CD8-positive, alpha-beta memory T cell (primary cell): ENCODE results near the gene CNGB1. TPM values are rescaled to one million over a fixed set of nuclear protein-coding genes. Genes with fewer than 3 reads are reported as not detected.
"Not testable (repeated sequence)": the region's sequence is repeated elsewhere in the genome, so short reads cannot be mapped to it uniquely, and the experiment has no call there.

ENCODE experiments used
- CTCF ChIA-PET: fragments of 350-600 bp; sonication (Branson Sonifier 250); formaldehyde crosslinking; loops from one replicate; lab custom pipeline; 2021; ENCODE audit warnings: antibody characterized with exemption; lab: Charles Lee
- POLR2A ChIA-PET: fragments of 350-600 bp; sonication (Branson Sonifier 250); formaldehyde crosslinking; loops from one replicate; lab custom pipeline; 2021; ENCODE audit warnings: antibody characterized with exemption; lab: Charles Lee
- DNase-seq, 5 donors: peaks; one replicate each; pipeline versions ENCODE4 v3.0.0 to v3.0.0-alpha.2; 2020 to 2022; ENCODE audit warnings: mixed read lengths in 1 of 5
- H3K27ac ChIP-seq: one replicate; pipeline ENCODE4 v1.7.0; 2013; ENCODE audit warnings: low read depth, mild to moderate bottlenecking, low read length, moderate library complexity
- H3K27me3 ChIP-seq: 2 replicates; pipeline ENCODE4 v1.7.0; 2013; ENCODE audit warnings: low read length, mild to moderate bottlenecking; ENCODE audit not compliant: insufficient read depth, poor library complexity, severe bottlenecking
- H3K36me3 ChIP-seq: 2 replicates; pipeline ENCODE4 v1.7.0; 2013; ENCODE audit warnings: mild to moderate bottlenecking, low read length, moderate library complexity; ENCODE audit not compliant: insufficient read depth
- H3K4me1 ChIP-seq: 2 replicates; pipeline ENCODE4 v1.7.0; 2013; ENCODE audit warnings: mild to moderate bottlenecking, low read length, moderate library complexity; ENCODE audit not compliant: insufficient read depth
- H3K4me3 ChIP-seq: 2 replicates; pipeline ENCODE4 v1.7.0; 2013; ENCODE audit warnings: mild to moderate bottlenecking, low read length
- H3K9me3 ChIP-seq: 2 replicates; pipeline ENCODE4 v1.7.0; 2013; ENCODE audit warnings: mild to moderate bottlenecking, low read length
- H3K27ac Mint-ChIP-seq, 8 donors: one replicate each; pipeline ENCODE4 v1.8.0; 2020 to 2021; ENCODE audit warnings: mixed read lengths in 8 of 8, mild to moderate bottlenecking in 6 of 8, inconsistent platforms in 3 of 8, moderate library complexity in 3 of 8
- H3K27me3 Mint-ChIP-seq, 2 donors: one replicate each; pipeline ENCODE4 v1.8.0; 2020 to 2021; ENCODE audit warnings: mixed read lengths in 2 of 2, mild to moderate bottlenecking in 1 of 2, moderate library complexity in 1 of 2
- H3K36me3 Mint-ChIP-seq, 3 donors: one replicate each; pipeline ENCODE4 v1.8.0; 2020 to 2021; ENCODE audit warnings: mixed read lengths in 3 of 3, inconsistent platforms in 1 of 3, mild to moderate bottlenecking in 1 of 3
- H3K4me1 Mint-ChIP-seq, 3 donors: one replicate each; pipeline ENCODE4 v1.8.0; 2020 to 2021; ENCODE audit warnings: mixed read lengths in 3 of 3, inconsistent platforms in 1 of 3, mild to moderate bottlenecking in 1 of 3
- H3K4me3 Mint-ChIP-seq, 7 donors: one replicate each; pipeline ENCODE4 v1.8.0; 2020 to 2021; ENCODE audit warnings: mixed read lengths in 7 of 7, mild to moderate bottlenecking in 6 of 7, moderate library complexity in 4 of 7, inconsistent platforms in 2 of 7
- H3K9me3 Mint-ChIP-seq, 5 donors: one replicate each; pipeline ENCODE4 v1.8.0; 2020 to 2022; ENCODE audit warnings: mixed read lengths in 5 of 5, mild to moderate bottlenecking in 3 of 5, moderate library complexity in 2 of 5, inconsistent platforms in 1 of 5
- polyA plus RNA-seq: library from polyadenylated mRNA; unstranded; fragments of 300-500 nt; fragmentation: Illumina TruSeq; gene quantifications from one replicate; pipeline ENCODE4 v1.2.3, GENCODE V29; 2021
- total RNA-seq, 2 experiments: library from RNA; stranded (reverse); gene quantifications; one replicate each; pipeline ENCODE4 v1.2.3, GENCODE V29; 2021

CNGB1 gene
- total and polyA plus RNA-seq, 3 experiments from 2014 or later = not detected

DNA sequence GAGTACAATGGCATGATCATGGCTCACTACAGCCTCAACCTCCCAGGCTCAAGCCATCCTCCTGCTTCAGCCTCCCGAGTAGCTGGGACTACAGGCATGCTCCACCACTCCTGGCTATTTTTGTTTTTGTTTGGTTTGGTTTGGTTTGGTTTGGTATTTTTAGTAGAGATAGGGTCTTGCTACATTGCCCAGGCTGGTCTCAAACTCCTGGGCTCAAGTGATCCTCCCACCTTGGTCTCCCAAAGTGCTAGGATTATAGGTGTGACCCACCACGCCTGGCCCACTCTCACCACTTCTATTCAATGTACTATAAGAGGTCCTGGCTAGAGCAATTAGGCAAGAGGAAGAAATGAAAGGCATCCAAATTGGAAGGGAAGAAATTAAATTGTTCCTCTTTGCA is 29.0 kb downstream of the CNGB1 start:
- H3K9me3 ChIP-seq, POLR2A ChIA-PET, H3K36me3 ChIP-seq, H3K4me3 Mint-ChIP-seq, H3K4me1 Mint-ChIP-seq, H3K27me3 ChIP-seq, H3K4me3 ChIP-seq, CTCF ChIA-PET, H3K4me1 ChIP-seq, H3K27ac ChIP-seq, H3K9me3 Mint-ChIP-seq, H3K36me3 Mint-ChIP-seq: not testable (repeated sequence)
- DNase-seq = peak in 1 of 5 donors; percentile 4
- Mint-ChIP-seq H3K27ac (peak overlapping the region in 1 of 8 donors; percentile 82), H3K27me3 (peaks cover 7 to 14% of the 10 kb centered on the region in 2 donors)

- H3K36me3 ChIP-seq = no peaks in the 10 kb centered on the region
- H3K36me3 Mint-ChIP-seq = no peaks in the 10 kb centered on the region
- no peaks in the 10 kb centered on the region for H3K9me3 ChIP-seq
- H3K27ac ChIP-seq = no peak overlapping the region
- H3K4me3 ChIP-seq = no peak overlapping the region
- H3K4me1 Mint-ChIP-seq = no peaks in the 10 kb centered on the region
- POLR2A ChIA-PET = no interaction called here
- no peaks in the 10 kb centered on the region for H3K27me3 ChIP-seq
- peak in 1 of 5 donors; percentile 5 for DNase-seq
- H3K27me3 Mint-ChIP-seq = peaks cover 9 to 18% of the 10 kb centered on the region in 2 donors
- H3K4me3 Mint-ChIP-seq = no peak overlapping the region
- H3K27ac Mint-ChIP-seq = peak overlapping the region in 1 of 8 donors; percentile 29
- no peaks in the 10 kb centered on the region for H3K9me3 Mint-ChIP-seq
- no peaks in the 10 kb centered on the region for H3K4me1 ChIP-seq
- CTCF ChIA-PET = no interaction called here
These were observed 29.8 kb downstream of the CNGB1 start for GRCh38 chr16:57941016-57941664.

GRCh38 chr16:57940382-57940966 is 30.5 kb downstream of the CNGB1 start:
- Mint-ChIP-seq H3K27ac (no peak overlapping the region), H3K4me3 (no peak overlapping the region), H3K4me1 (no peaks in the 10 kb centered on the region), H3K36me3 (no peaks in the 10 kb centered on the region), H3K9me3 (no peaks in the 10 kb centered on the region), H3K27me3 (peaks cover 9 to 18% of the 10 kb centered on the region in 2 donors)
- POLR2A ChIA-PET = no interaction called here
- H3K27me3 ChIP-seq = no peaks in the 10 kb centered on the region
- CTCF ChIA-PET = no interaction called here
- no peaks in the 10 kb centered on the region for H3K9me3 ChIP-seq
- H3K36me3 ChIP-seq = no peaks in the 10 kb centered on the region
- DNase-seq = no peak
- H3K27ac ChIP-seq = no peak overlapping the region
- no peaks in the 10 kb centered on the region for H3K4me1 ChIP-seq
- no peak overlapping the region for H3K4me3 ChIP-seq

GRCh38 chr16:57939872-57940224 is 31.1 kb downstream of the CNGB1 start:
- H3K27me3 ChIP-seq = no peaks in the 10 kb centered on the region
- CTCF ChIA-PET = no interaction called here
- H3K36me3 ChIP-seq = no peaks in the 10 kb centered on the region
- H3K9me3 Mint-ChIP-seq = no peaks in the 10 kb centered on the region
- H3K27me3 Mint-ChIP-seq = peaks cover 9 to 18% of the 10 kb centered on the region in 2 donors
- no peaks in the 10 kb centered on the region for H3K36me3 Mint-ChIP-seq
- POLR2A ChIA-PET = no interaction called here
- H3K4me3 Mint-ChIP-seq = no peak overlapping the region
- peak overlapping the region in 1 of 8 donors; percentile 62 for H3K27ac Mint-ChIP-seq
- no peaks in the 10 kb centered on the region for H3K4me1 Mint-ChIP-seq
- no peaks in the 10 kb centered on the region for H3K4me1 ChIP-seq
- DNase-seq = no peak
- no peaks in the 10 kb centered on the region for H3K9me3 ChIP-seq
- H3K27ac ChIP-seq = no peak overlapping the region
- no peak overlapping the region for H3K4me3 ChIP-seq

- H3K9me3 Mint-ChIP-seq = no peaks in the 10 kb centered on the region
- DNase-seq = no peak
- ChIA-PET POLR2A (no interaction called here), CTCF (no interaction called here)
- H3K27me3 Mint-ChIP-seq = peaks cover 9 to 18% of the 10 kb centered on the region in 2 donors
- no peaks in the 10 kb centered on the region for H3K36me3 Mint-ChIP-seq
- Histone ChIP-seq H3K27me3 (no peaks in the 10 kb centered on the region), H3K4me3 (no peak overlapping the region), H3K27ac (no peak overlapping the region), H3K36me3 (no peaks in the 10 kb centered on the region), H3K9me3 (no peaks in the 10 kb centered on the region), H3K4me1 (no peaks in the 10 kb centered on the region)
- peak overlapping the region in 2 of 8 donors; percentile 27 to 95 for H3K27ac Mint-ChIP-seq
- H3K4me3 Mint-ChIP-seq = no peak overlapping the region
- H3K4me1 Mint-ChIP-seq = no peaks in the 10 kb centered on the region
These were observed 31.7 kb downstream of the CNGB1 start for GRCh38 chr16:57938936-57939871.

- CTCF ChIA-PET = no interaction called here
- H3K27me3 Mint-ChIP-seq = peaks cover 9 to 18% of the 10 kb centered on the region in 2 donors
These were observed 32.4 kb downstream of the CNGB1 start for GRCh38 chr16:57938484-57938883.

DNA sequence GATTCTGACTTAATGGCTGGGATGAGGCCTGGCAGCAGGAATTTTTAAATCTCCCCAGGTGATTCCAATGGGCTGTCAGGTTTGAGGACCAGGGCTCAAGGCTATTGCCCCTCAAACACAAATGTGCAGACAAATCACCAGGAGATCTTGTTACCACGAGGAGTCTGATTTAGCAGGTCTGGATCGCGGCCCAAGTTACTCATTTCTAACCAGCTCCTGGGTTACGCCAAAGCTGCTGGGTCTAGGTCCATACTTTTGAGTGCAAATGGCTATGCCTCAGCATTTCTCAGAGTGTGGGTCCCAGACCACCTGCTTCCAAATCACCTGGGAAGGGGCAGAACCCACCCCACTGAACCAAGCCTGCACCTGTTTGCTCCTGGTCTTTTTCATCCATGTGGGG is 33.1 kb downstream of the CNGB1 start:
- no peak overlapping the region for H3K4me3 ChIP-seq
- H3K36me3 ChIP-seq = no peaks in the 10 kb centered on the region
- no peak overlapping the region for H3K27ac ChIP-seq
- no peaks in the 10 kb centered on the region for H3K27me3 ChIP-seq
- peaks cover 13 to 18% of the 10 kb centered on the region in 2 donors for H3K27me3 Mint-ChIP-seq
- POLR2A ChIA-PET = no interaction called here
- no peak for DNase-seq
- no peaks in the 10 kb centered on the region for H3K36me3 Mint-ChIP-seq
- H3K9me3 Mint-ChIP-seq = no peaks in the 10 kb centered on the region
- no peaks in the 10 kb centered on the region for H3K4me1 ChIP-seq
- H3K9me3 ChIP-seq = no peaks in the 10 kb centered on the region
- H3K27ac Mint-ChIP-seq = no peak overlapping the region
- no peaks in the 10 kb centered on the region for H3K4me1 Mint-ChIP-seq
- CTCF ChIA-PET = no interaction called here
- H3K4me3 Mint-ChIP-seq = no peak overlapping the region

More at GRCh38 chr16:57938484-57938883, 32.4 kb downstream of the CNGB1 start:
- Histone ChIP-seq H3K27ac (no peak overlapping the region), H3K27me3 (no peaks in the 10 kb centered on the region), H3K4me3 (no peak overlapping the region), H3K9me3 (no peaks in the 10 kb centered on the region), H3K36me3 (no peaks in the 10 kb centered on the region), H3K4me1 (no peaks in the 10 kb centered on the region)
- Mint-ChIP-seq H3K4me3 (no peak overlapping the region), H3K4me1 (no peaks in the 10 kb centered on the region), H3K36me3 (no peaks in the 10 kb centered on the region), H3K27ac (no peak overlapping the region), H3K9me3 (no peaks in the 10 kb centered on the region)
- POLR2A ChIA-PET = no interaction called here
- no peak for DNase-seq

DNA sequence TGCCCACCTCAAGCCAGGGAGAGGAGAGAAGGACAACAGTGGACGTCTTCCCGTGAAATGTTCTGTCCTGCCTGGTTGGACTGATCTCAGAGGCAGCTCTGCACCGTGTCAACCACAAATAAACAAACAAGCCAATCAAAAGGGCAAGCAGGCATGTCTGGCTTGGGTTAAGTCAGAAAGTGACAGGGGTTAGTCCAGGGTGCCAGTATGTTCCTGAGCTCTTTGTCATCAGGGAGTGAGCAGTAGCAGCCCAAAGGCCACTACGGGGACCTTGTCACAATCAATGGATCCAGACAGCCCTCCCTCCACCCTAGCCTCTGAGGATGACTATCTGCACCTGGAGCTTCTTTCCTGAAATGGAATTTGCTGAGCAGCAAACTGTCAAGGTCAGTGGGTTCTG is 35.0 kb downstream of the CNGB1 start:
- H3K36me3 ChIP-seq = no peaks in the 10 kb centered on the region
- CTCF ChIA-PET = no interaction called here
- H3K4me3 ChIP-seq = no peak overlapping the region
- no peaks in the 10 kb centered on the region for H3K4me1 ChIP-seq
- H3K4me1 Mint-ChIP-seq = peaks cover 0 to 2% (median 2%) of the 10 kb centered on the region in 3 donors
- no peaks in the 10 kb centered on the region for H3K9me3 Mint-ChIP-seq
- no peaks in the 10 kb centered on the region for H3K36me3 Mint-ChIP-seq
- peak overlapping the region in 1 of 8 donors; percentile 15 for H3K27ac Mint-ChIP-seq
- H3K27me3 Mint-ChIP-seq = peaks cover 11 to 18% of the 10 kb centered on the region in 2 donors
- H3K9me3 ChIP-seq = no peaks in the 10 kb centered on the region
- no peak overlapping the region for H3K4me3 Mint-ChIP-seq
- no peak for DNase-seq
- POLR2A ChIA-PET = no interaction called here
- H3K27me3 ChIP-seq = no peaks in the 10 kb centered on the region
- no peak overlapping the region for H3K27ac ChIP-seq
